Astrocyte of the cerebellum (primary cell): ENCODE measurements around the gene MYO1A.

Source experiments
- DNase-seq: peaks from one replicate; pipeline ENCODE4 v3.0.0-alpha.2; 2011; ENCODE audit warnings: low read depth
- H3K4me3 ChIP-seq: 2 replicates; pipeline ENCODE4 v1.5.1; 2011; ENCODE audit warnings: mild to moderate bottlenecking, low read depth, low read length, moderate library complexity
- CTCF ChIP-seq: IDR thresholded peaks from 2 replicates; pipeline ENCODE4 v1.5.1; 2012; ENCODE audit warnings: low read length, low read depth, moderate library complexity, mild to moderate bottlenecking; ENCODE audit errors: missing control alignments
- in situ Hi-C: cut with HindIII; loops from 2 replicates; pipeline ENCODE4 v1.10.0; 2017; ENCODE audit warnings: low sequenced_read_pairs

Gene MYO1A

GRCh38 chr12:56995201-56995929, 54.6 kb downstream of the MYO1A start:
- no peak for DNase-seq
- TF ChIP-seq CTCF: no peak
- in situ Hi-C loops: no loop called here
- no peak overlapping the region for H3K4me3 ChIP-seq

- no peak for DNase-seq
- in situ Hi-C loops: no loop called here
- no peak for TF ChIP-seq CTCF
- no peak overlapping the region for H3K4me3 ChIP-seq
These were observed 55.6 kb downstream of the MYO1A start for GRCh38 chr12:56994231-56994746.

GRCh38 chr12:56993346-56993745, 56.6 kb downstream of the MYO1A start:
- TF ChIP-seq CTCF: no peak
- DNase-seq: no peak
- H3K4me3 ChIP-seq: no peak overlapping the region
- in situ Hi-C loops: no loop called here

DNA sequence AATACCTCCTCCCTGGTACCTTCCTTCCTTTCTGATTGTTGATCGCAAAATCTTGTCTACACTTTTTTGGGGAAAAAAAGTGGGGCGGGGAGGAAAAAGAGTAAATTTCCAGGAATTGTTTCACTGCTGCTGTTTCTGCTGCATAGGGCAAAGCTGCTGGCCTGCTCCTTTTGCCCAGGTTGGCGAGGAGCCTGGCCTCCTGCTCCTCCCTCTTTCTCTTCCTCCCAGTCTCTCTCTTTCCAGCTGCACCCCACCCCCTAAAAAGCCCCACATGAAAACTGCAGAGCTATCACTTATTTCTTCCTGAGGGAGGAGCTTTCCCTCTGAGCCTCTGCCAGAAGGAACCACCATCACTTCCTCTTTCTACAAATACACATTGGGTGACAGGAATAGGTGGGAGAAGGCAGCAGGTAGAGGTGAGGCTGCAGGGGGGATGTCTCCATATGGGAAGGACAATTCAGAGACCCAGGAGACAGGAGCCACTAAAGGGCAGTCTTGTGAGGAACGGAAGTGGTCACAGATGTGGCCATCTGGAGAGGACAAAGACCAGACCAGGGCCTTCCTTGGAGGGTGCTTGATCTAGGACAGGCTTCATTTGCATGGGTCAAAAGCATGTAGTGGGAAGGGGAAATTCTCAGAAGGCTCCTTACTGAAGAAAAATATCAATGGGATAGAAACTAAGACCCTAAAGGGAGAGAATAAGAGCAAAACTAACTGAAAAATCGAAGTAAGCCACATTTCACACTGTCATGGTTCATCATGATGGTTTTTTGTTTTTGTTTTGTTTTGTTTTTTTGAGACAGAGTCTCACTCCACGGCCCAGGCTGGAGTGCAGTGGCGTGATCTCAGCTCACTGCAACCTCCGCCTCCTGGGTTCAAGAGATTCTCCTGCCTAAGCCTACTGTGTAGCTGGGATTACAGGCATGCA, 58.3 kb downstream of the MYO1A start:
- H3K4me3 ChIP-seq: no peak overlapping the region
- no peak for TF ChIP-seq CTCF
- DNase-seq: no peak
- in situ Hi-C loops: no loop called here

DNA sequence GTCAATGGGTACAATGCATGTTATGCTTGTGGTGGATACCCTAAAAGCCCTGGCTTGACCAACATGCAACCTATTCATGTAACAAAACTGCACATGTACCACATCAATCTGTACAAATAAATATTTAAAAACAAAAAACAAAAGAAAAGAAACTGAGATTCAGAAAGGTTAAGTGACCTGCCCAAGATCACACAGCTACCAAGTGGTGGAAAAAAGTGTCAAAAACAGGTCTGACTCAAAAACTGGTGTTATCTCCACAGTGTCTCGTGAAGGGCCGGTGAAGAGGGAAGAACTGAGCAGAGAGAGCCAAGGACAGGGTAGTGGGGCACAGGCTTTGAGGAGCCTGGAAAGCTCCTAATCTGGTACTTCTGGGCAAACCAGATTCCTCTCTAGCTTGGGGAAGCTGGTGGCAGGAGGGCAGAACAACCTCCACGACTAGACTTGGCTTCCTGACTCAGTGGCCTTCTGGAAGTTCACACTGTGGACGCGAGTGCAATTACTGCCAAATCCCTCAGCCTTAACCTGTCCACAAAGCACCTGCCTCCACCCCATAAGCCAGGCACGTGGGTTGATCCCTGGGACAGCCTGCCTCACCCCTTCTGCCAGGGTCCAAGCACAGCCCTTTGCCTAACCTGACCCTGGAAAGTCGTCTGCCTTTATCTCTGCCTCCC, 59.1 kb downstream of the MYO1A start:
- H3K4me3 ChIP-seq: no peak overlapping the region
- no peak for TF ChIP-seq CTCF
- in situ Hi-C loops: no loop called here
- DNase-seq: no peak
